Esophagus (tissue), 2 donors: ENCODE results near the gene ATXN1. TPM values are rescaled to one million over a fixed set of nuclear protein-coding genes. Genes with fewer than 3 reads are reported as not detected.

Experiments used
- H3K27ac ChIP-seq, 2 donors: one replicate each; pipeline ENCODE4 v1.5.1; 2013; ENCODE audit warnings: low read depth in 2 of 2, mild to moderate bottlenecking in 2 of 2, inconsistent platforms in 1 of 2, low read length in 1 of 2, moderate library complexity in 1 of 2
- H3K27me3 ChIP-seq, 2 donors: one replicate each; pipeline ENCODE4 v1.6.1; 2013; ENCODE audit warnings: low read length in 2 of 2, control low read depth in 1 of 2, mild to moderate bottlenecking in 1 of 2; ENCODE audit not compliant: insufficient read depth in 2 of 2, control insufficient read depth in 1 of 2
- H3K36me3 ChIP-seq, 2 donors: one replicate each; pipeline ENCODE4 v1.6.1; 2013; ENCODE audit warnings: low read length in 1 of 2; ENCODE audit not compliant: control insufficient read depth in 2 of 2, insufficient read depth in 2 of 2
- H3K4me1 ChIP-seq, 2 donors: one replicate each; pipeline ENCODE4 v1.6.1; 2013; ENCODE audit warnings: low read length in 1 of 2; ENCODE audit not compliant: control insufficient read depth in 2 of 2, insufficient read depth in 2 of 2
- H3K4me3 ChIP-seq, 2 donors: one replicate each; pipeline ENCODE4 v1.5.1; 2013; ENCODE audit warnings: low read length in 2 of 2, mild to moderate bottlenecking in 2 of 2, low read depth in 1 of 2, moderate library complexity in 1 of 2
- H3K9me3 ChIP-seq, 2 donors: one replicate each; pipeline ENCODE4 v1.6.1; 2013; ENCODE audit warnings: mild to moderate bottlenecking in 2 of 2, low read depth in 1 of 2, low read length in 1 of 2, moderate library complexity in 1 of 2; ENCODE audit not compliant: control insufficient read depth in 2 of 2, insufficient read depth in 1 of 2
- WGBS, 2 donors: extraction: QIAGEN DNeasy Blood & Tissue Kit; methylation state at CpG; one replicate each; pipeline ENCODE4 v1.1.7; 2013; 5-methylcytosine and 5-hydroxymethylcytosine counted together
- polyA plus RNA-seq, 2 donors: library from polyadenylated mRNA; stranded (reverse); fragments of 200-250 nt; gene quantifications; one replicate each; pipeline ENCODE4 v1.2.3, GENCODE V29; 2013
- donor health status: healthy with polysubstance abuse.
- donor health status: Bipolar disorder and iron deficiency.

ATXN1 gene
- polyA plus RNA-seq, 2 donors: 4.3 to 8.8 TPM

GRCh38 chr6:16737925-16738324 lies 23.3 kb downstream of the ATXN1 start:
- H3K27ac ChIP-seq: no peak overlapping the region

GRCh38 chr6:16736856-16737775 lies 24.1 kb downstream of the ATXN1 start:
- no peaks in the 10 kb centered on the region for H3K27me3 ChIP-seq
- H3K27ac ChIP-seq: peak overlapping the region in 1 of 2 donors; percentile 45
- peaks cover 0 to under 1% of the 10 kb centered on the region in 2 donors for H3K4me1 ChIP-seq
- H3K36me3 ChIP-seq: no peaks in the 10 kb centered on the region
- H3K9me3 ChIP-seq: no peaks in the 10 kb centered on the region
- H3K4me3 ChIP-seq: no peak overlapping the region
- 34 to 36% methylated on average over 5 of the region's 5 CpGs for WGBS, 2 donors

More at GRCh38 chr6:16737925-16738324, 23.3 kb downstream of the ATXN1 start:
- Histone ChIP-seq H3K4me1 (peaks cover 0 to 3% of the 10 kb centered on the region in 2 donors), H3K27me3 (no peaks in the 10 kb centered on the region), H3K36me3 (no peaks in the 10 kb centered on the region), H3K9me3 (no peaks in the 10 kb centered on the region), H3K4me3 (no peak overlapping the region)
- WGBS, 2 donors: 72 to 87% methylated on average over 5 of the region's 5 CpGs

- Histone ChIP-seq H3K27me3 (no peaks in the 10 kb centered on the region), H3K36me3 (no peaks in the 10 kb centered on the region), H3K27ac (no peak overlapping the region), H3K4me1 (no peaks in the 10 kb centered on the region), H3K9me3 (no peaks in the 10 kb centered on the region), H3K4me3 (no peak overlapping the region)
- 61% methylated on average over 2 of the region's 2 CpGs for WGBS, 2 donors
Observed at GRCh38 chr6:16735014-16735413, 26.2 kb downstream of the ATXN1 start.

- no peaks in the 10 kb centered on the region for H3K4me1 ChIP-seq
- WGBS, 2 donors: 67 to 70% methylated on average over 6 of the region's 6 CpGs
- H3K36me3 ChIP-seq: no peaks in the 10 kb centered on the region
- H3K27ac ChIP-seq: no peak overlapping the region
- no peaks in the 10 kb centered on the region for H3K9me3 ChIP-seq
- no peak overlapping the region for H3K4me3 ChIP-seq
- no peaks in the 10 kb centered on the region for H3K27me3 ChIP-seq
Observed at GRCh38 chr6:16733085-16733484, 28.2 kb downstream of the ATXN1 start.

GRCh38 chr6:16731478-16732051 lies 29.7 kb downstream of the ATXN1 start:
- Histone ChIP-seq H3K27me3 (no peaks in the 10 kb centered on the region), H3K9me3 (no peaks in the 10 kb centered on the region), H3K36me3 (no peaks in the 10 kb centered on the region), H3K4me3 (no peak overlapping the region), H3K4me1 (no peaks in the 10 kb centered on the region), H3K27ac (no peak overlapping the region)
- WGBS, 2 donors: 45 to 63% methylated on average over 6 of the region's 6 CpGs

GRCh38 chr6:16730738-16731477 lies 30.4 kb downstream of the ATXN1 start:
- Histone ChIP-seq H3K4me3 (no peak overlapping the region), H3K27me3 (no peaks in the 10 kb centered on the region), H3K9me3 (no peaks in the 10 kb centered on the region), H3K36me3 (no peaks in the 10 kb centered on the region), H3K4me1 (no peaks in the 10 kb centered on the region), H3K27ac (no peak overlapping the region)
- 53 to 63% methylated on average over 7 of the region's 7 CpGs for WGBS, 2 donors

- no peaks in the 10 kb centered on the region for H3K27me3 ChIP-seq
- H3K4me1 ChIP-seq: no peaks in the 10 kb centered on the region
- H3K36me3 ChIP-seq: no peaks in the 10 kb centered on the region
- no peak overlapping the region for H3K4me3 ChIP-seq
- no peaks in the 10 kb centered on the region for H3K9me3 ChIP-seq
- no peak overlapping the region for H3K27ac ChIP-seq
- 92 to 94% methylated on average over 8 of the region's 8 CpGs for WGBS, 2 donors
Observed at GRCh38 chr6:16729744-16730143, 31.5 kb downstream of the ATXN1 start.

- no peaks in the 10 kb centered on the region for H3K9me3 ChIP-seq
- H3K27me3 ChIP-seq: no peaks in the 10 kb centered on the region
- H3K36me3 ChIP-seq: no peaks in the 10 kb centered on the region
- 36 to 57% methylated on average over 7 of the region's 7 CpGs for WGBS, 2 donors
- peaks cover 0 to 2% of the 10 kb centered on the region in 2 donors for H3K4me1 ChIP-seq
- H3K27ac ChIP-seq: no peak overlapping the region
- H3K4me3 ChIP-seq: no peak overlapping the region
Observed at GRCh38 chr6:16729183-16729691, 32.0 kb downstream of the ATXN1 start.

GRCh38 chr6:16728513-16729182 lies 32.6 kb downstream of the ATXN1 start:
- H3K4me1 ChIP-seq: peaks cover 0 to 2% of the 10 kb centered on the region in 2 donors
- H3K36me3 ChIP-seq: no peaks in the 10 kb centered on the region
- H3K27ac ChIP-seq: no peak overlapping the region
- 84 to 87% methylated on average over 6 of the region's 6 CpGs for WGBS, 2 donors
- H3K27me3 ChIP-seq: no peaks in the 10 kb centered on the region
- H3K9me3 ChIP-seq: no peaks in the 10 kb centered on the region
- H3K4me3 ChIP-seq: no peak overlapping the region
